SH-SY5Y (cell line): ENCODE results near the gene GPR15LG.

Experiments used
- GATA2 ChIP-seq: IDR thresholded peaks from 2 replicates; pipeline ENCODE4 v1.6.1; 2011; ENCODE audit warnings: mild to moderate bottlenecking, low read depth, low read length
- GATA3 ChIP-seq: IDR thresholded peaks from 2 replicates; pipeline ENCODE4 v1.6.1; 2011; ENCODE audit warnings: low read depth, mild to moderate bottlenecking, low read length, moderate library complexity

Gene GPR15LG

DNA sequence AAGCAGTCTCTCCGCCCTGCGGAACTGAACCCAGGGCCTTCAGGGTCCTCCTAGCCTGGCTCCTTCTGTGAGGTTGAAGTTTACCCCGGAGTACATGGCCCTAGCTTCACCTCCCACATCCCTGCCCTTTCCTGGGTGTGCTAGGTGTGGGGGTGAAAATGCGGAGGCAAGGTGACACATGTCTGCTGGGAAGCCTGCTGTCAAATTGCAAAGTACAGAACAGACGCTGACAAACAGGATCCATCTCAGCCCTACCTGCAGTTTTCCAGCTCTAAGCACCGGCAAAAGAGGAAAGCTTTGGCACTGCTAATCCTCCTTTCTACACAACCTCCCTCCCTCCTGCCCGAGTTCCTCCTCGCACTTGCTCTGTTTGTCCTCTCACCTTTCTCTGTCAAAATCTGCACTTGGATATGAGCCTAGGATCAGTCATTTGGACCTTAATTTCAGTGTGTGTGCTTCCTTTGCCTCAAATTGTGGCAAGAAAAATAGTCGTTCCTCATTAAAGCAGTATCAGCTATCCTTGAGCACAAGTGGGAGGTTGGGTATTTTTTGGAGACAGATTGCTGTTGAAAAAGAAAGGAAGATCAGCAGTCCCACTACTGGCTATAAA lies 14.4 kb upstream of the GPR15LG start:
- TF ChIP-seq GATA2 (no peak), GATA3 (no peak)

DNA sequence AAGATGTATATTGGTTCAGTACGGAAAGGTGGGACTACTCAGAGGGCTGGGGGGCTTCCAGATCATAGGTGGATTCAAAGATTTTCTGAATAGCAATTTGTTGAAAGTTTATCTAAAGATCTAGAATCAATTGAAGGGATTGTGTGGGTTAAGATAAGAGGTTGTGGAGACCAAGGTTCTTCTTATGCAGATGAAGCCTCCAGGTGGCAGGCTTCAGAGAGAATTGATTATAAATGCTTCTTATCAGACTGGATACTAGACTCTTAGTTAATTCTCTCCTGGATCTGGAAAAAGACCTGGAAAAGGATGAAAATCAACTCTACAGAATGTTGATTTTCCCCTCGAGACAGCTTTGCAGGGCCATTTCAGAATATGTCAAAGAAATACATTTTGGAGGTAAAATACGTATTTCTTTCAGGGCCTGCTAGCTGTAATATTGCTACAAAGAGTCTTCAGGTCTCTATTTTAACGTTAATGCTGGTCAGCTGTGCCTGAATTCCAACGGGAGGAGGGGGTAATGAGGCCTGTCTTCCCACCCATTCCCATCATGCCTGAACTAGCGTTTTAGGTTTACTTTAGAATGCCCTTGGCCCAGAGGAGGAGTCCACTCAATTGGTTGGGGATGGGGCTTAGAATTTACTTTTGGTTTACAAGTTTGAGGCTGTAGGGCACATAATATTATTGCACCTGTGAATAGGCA lies 12.8 kb upstream of the GPR15LG start:
- no peak for TF ChIP-seq GATA3
- TF ChIP-seq GATA2, result no peak

DNA sequence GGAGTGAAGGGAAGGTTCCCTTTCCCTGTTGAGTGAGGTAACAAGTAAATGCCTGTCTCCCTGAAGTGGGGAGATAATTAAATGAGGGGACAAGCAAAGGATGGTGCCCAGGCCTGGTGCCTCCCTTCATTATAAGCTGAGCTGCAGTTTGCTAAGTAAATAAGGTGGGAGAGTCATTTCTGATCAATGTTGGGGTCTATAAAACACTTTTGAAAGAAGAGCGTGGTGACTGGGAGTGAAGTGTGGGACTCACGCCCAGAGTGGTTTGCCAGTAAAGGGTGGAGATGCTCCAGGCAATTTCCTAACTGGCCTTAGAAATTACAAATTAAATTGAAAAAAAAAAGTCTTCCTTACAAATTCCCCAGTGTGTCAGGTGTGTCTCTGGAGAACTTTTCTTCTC lies 9.6 kb upstream of the GPR15LG start:
- TF ChIP-seq GATA2 (no peak), GATA3 (no peak)

DNA sequence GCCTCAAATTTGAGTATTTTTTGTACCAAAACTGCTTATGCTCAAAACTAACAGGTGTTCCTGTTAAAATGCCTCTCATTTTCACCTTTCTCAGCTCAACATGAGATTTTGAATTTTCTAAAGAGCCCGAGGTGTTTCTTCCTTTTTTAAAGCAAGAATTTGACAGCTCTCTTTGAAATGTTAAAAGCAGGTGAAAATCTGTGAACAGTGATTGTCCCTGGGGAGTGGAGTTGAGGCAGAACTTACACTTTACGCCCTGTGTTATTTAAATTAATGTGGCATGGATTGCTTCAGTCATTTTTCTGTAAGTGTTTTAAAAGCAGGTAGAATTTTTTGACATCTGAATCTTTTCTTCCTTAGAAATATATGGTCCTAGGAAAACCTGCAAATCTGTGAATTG lies 9.2 kb upstream of the GPR15LG start:
- TF ChIP-seq GATA3 (no peak), GATA2 (no peak)

DNA sequence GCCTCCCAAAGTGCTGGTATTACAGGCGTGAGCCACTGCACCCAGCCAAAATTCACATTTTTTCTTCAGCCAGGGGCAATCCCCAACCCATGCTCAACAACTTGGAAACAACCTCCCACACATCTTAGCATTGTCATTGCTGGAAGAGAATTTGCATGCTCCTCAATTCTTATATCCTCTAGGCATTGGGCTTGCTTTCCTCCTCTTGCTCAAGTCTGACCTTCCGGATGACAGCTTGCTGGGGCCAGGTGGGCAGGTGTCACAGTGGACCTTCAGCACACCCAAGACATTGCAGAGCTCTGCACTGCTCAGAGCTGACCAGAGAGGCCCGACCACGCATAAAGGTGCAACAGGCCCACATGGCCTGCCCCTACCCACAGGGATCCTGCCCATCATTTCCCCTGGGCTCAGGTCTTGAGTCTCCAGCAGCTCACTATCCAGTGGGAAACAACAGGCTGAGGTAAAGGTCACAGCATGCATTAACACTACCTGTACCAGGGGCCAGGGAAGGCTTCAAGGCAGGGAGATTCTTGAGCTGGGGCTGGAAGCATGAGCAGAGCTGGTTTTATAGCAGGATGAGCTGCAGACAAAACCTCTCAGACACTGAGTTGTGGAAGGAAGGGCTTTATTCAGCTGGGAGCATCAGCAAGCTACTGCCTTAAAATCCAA lies 6.8 kb upstream of the GPR15LG start:
- TF ChIP-seq GATA3 (no peak), GATA2 (no peak)

DNA sequence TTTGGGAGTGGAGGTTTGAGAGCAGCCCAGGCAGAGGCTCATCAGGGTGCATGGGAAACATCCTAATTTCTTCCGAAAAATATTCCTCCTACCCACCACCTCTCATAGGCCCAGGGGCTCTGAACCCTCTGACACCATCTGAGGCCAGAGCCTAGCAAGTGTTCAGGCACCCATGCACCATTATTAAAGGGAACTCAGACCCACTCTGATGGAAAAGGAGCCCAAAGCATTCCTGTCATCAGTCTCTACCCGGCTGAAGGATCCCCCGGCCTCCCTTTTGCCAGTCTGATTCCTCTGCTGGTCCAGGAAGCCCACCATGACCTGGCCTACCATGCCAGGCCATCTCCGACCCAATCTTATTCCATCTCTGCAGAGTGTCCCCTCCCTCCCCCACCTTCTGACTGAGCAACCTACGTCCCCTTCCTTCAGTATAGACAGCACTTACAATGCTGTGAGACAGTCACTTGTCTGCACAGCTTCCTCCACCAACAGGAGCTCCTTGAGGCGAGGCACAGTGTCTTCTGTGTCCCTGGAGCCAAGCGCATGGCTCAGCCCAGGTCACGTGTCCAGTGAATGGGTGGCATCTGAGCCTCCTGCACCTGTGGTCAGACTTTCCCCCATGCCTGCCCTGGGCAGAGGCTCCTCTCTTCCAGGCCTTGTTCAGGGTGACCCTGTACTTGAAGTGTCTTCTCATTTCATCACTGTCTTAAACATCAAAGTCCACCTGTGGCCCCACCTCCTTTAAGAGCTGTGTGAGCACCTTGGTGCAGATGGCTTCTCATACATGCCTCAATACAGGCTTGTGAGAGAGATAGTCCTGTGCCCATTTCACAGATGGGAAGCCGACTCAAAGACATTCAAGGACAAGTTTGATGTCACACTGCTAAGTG lies 889 bp upstream of the GPR15LG start:
- TF ChIP-seq GATA2 (no peak), GATA3 (no peak)

DNA sequence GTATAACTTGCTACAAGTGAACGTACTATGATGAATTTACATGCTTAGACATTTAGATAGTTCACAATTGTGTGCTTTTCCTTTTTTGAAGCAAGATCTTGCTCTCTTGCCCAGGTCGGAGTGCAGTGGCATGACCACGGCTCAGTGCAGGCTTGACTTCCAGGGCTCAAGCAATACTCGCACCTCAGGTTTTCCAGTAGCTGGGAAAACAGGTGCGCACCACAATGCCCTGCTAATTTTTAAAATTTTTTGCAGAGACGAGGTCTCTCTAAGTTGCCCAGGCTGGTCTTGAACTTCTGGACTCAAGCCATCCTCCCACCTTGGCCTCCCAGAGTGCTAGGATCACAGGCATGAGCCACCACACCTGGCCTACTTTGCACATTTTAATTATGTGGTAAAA lies 1.8 kb downstream of the GPR15LG start:
- TF ChIP-seq GATA2, result no peak
- TF ChIP-seq GATA3, result no peak

DNA sequence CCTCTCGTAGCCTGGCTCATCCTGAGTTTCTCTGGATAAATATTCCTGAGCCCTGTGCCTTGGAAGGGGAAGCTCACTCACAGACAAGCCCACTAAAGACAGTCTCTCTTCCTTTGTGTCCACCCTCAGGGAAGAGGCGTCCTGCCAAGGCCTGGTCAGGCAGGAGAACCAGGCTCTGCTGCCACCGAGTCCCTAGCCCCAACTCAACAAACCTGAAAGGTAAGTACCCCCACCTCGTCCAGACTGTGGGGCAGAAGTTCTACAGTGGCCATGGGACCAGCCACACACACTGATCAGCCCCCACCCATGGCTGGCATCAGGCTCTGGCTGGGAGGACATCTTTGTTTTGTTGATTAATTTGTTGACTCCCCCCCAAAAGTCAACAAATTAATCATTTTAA lies 2.8 kb downstream of the GPR15LG start:
- TF ChIP-seq GATA3 (no peak), GATA2 (no peak)

DNA sequence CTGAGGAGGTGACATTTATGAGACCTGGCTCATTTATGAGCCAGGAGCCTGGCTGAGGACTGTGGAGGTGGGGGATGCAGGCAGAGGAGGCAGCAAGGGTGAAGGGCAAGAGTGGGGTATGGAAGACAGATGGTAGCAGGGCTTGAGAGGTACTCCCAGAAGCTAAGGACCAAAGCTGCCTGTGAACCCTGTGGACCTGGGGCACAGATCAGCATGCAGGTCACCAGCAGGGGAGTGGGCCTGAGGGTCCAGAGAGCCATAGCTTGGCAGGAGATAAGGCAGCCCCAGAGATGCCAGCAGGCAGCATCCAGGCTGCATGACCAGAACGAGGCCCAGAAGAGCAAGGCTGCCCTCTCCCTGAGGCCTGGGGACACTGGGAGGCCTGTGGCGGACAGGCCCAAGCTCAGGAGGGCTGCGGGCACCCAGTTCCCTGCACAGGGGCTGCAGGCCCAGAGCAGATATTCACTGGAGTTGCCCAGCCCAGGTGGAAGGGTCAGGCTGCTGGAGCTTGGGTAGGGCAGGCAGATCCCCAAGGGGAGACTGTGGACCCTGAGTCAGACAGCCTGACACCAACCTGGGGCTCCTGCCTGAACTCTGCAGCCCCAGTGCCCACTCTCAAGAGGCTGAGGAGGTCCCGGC lies 3.4 kb downstream of the GPR15LG start:
- TF ChIP-seq GATA3, result no peak
- no peak for TF ChIP-seq GATA2

DNA sequence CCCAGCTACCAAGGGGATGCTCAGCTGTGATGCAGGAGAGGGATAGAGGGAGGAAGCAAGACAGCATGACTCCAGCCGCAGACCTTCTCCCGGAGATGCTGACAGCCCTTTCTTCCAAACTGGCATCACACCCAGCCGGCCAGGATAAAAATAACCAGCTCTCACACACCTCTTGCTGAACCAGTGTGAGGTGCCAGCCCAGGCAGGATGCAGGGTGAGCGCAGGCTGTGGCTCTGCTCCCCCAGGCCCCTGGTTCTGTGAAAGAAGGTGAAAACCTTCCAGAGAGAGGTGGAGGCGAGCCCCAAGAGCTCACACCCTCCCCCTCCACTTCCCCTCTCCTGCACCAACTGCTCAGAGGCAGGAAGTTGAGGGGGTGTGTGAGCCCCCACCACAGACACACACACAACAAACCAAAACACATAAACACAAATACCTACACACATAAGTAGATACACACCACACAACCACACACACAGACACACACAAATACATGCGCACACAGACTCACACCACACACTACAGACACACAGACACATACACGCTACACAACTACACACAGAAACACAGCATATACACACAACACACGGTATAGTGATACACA lies 4.0 kb downstream of the GPR15LG start:
- TF ChIP-seq GATA2, result no peak

DNA sequence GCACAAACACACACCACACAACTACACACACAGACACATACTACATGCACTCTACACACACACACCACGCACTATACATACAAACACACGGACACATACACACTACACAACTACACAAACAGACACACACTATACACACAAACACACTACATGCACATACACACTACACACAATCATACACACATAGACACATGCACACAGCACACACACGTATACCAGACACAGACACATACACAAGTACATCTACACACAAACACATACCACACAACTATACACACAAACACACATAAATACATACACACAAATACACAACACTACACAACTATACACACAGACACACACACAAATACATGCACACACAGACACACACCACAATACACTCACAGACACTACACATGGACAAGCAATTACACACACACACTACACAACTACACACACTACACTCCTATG lies 4.6 kb downstream of the GPR15LG start:
- no peak for TF ChIP-seq GATA2
- TF ChIP-seq GATA3, result no peak

DNA sequence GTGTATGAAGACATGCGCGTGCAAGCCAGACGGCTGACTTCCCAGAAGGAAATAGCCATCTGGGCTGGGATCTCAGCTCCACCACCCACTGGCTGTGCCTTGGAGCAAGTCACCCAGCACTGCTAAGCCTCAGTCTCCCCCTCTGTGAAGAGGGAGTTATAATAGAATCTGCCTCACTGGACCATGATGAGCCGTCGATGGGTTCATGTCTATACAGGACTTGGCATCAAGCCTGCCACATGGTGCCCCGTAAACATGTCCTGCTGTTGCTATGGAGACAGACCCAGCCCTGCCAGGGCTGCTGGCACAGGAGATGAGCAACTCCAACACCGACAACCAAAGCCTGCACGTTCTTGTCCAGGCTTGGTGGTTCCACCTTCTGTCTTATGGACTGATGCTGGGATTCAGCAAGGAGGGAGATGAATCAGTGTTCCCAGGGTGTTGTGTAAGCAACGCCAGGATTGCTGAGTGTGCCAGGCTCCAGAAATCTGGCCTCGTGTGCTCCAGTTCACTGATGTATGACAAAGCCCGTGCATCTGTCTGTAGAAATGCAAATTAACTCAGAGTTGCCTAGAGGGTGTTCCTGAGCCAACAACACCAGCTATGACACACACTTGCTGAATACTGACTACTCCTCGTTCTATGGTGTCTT lies 5.6 kb downstream of the GPR15LG start:
- TF ChIP-seq GATA2, result no peak
- no peak for TF ChIP-seq GATA3

DNA sequence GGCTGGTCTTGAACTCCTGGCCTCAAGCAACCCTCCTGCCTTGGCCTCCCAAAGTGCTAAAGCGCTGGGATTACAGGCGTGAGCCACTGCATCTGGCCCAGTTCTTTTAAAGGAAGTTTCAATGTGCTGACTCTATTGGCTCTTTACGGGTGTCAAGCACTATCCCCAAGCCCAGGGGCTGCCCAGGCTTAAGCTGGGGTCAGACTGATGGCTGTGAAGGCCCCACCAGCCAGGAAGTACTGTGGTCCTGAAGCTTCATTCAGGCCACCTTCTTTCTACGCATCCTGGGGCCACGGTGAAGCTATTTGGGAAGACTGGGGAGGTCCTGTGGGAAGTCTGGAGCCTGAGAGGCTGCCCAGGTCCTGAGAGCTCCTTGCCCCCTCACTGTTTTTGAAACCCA lies 8.0 kb downstream of the GPR15LG start:
- TF ChIP-seq GATA2, result no peak
- TF ChIP-seq GATA3, result no peak

DNA sequence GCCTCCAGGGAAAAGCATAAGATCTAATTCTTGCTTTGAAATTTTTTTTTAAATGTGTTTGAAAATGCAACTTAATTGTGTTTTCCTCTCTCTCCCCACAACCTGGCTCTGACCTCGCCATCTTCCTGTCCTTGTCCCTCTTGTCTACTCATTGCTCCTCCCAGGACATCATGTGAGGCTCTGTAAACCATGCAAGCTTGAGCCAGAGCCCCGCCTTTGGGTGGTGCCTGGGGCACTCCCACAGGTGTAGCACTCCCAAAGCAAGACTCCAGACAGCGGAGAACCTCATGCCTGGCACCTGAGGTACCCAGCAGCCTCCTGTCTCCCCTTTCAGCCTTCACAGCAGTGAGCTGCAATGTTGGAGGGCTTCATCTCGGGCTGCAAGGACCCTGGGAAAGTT lies 10.9 kb downstream of the GPR15LG start:
- TF ChIP-seq GATA2 (no peak), GATA3 (no peak)
